HepG2 (cell line): ENCODE data around the gene IL22. TPM values are rescaled to one million over a fixed set of nuclear protein-coding genes. Genes with fewer than 3 reads are reported as not detected.

Experiments
- ATAC-seq: fragments of 200-7000 bp; cut with Tn5 transposase; 3 replicates; pipeline ENCODE4 v1.9.1; 2020; ENCODE audit warnings: mild to moderate bottlenecking, moderate library complexity
- BruUV-seq: library from RNA; stranded (reverse); fragments of 400-500 nt; replicated peaks from 2 replicates; lab custom pipeline; 2021; lab: Mats Ljungman, UMichigan
- CTCF ChIA-PET: fragments of 300-600 bp; formaldehyde crosslinking; extraction: SDS; loops from one replicate; lab custom pipeline; 2021; ENCODE audit warnings: low total read pairs, inconsistent platforms, low intra/inter-chr PET ratio; lab: Yijun Ruan, JAX
- POLR2A ChIA-PET: fragments of 350-600 bp; sonication (Branson Sonifier 250); formaldehyde crosslinking; loops from one replicate; lab custom pipeline; 2020; ENCODE audit warnings: antibody characterized with exemption, inconsistent platforms; lab: Yijun Ruan, JAX
- DNase-seq: peaks from one replicate; pipeline ENCODE4 v3.0.0-alpha.2; 2015; ENCODE audit warnings: low spot score
- FAIRE-seq: peaks from 3 replicates; lab custom pipeline; 2011; peaks lifted over from hg19 to GRCh38; lab: Jason Lieb, UNC
- H2AFZ ChIP-seq: one replicate; pipeline ENCODE4 v1.6.1; 2011; ENCODE audit warnings: low read length, inconsistent platforms
- H3K27ac ChIP-seq: fragments of 300-600 bp; 3 replicates; pipeline ENCODE4 v1.8.0; 2011; ENCODE audit warnings: mixed run types, mild to moderate bottlenecking, mixed read lengths, low read length, inconsistent platforms; ENCODE audit not compliant: insufficient read depth; ENCODE audit errors: extremely low read length
- H3K27me3 ChIP-seq, 2 experiments: fragments of 200-600 bp in 1 of 2; 2 replicates in 1 of 2; 3 replicates in 1 of 2; pipeline versions ENCODE4 v1.6.0 to v1.8.0; 2011; ENCODE audit warnings: low read length in 2 of 2, mild to moderate bottlenecking in 2 of 2, moderate library complexity in 2 of 2, inconsistent platforms in 1 of 2; ENCODE audit not compliant: insufficient read depth in 2 of 2, control insufficient read depth in 1 of 2
- H3K36me3 ChIP-seq, 2 experiments: fragments of 200-600 bp in 1 of 2; replicated peaks in 1 of 2; 2 replicates in 1 of 2; 3 replicates in 1 of 2; pipeline versions ENCODE4 v1.5.1 to v1.8.0; 2011; ENCODE audit warnings: low read length in 2 of 2, inconsistent platforms in 1 of 2; ENCODE audit not compliant: insufficient read depth in 2 of 2, control insufficient read depth in 1 of 2
- H3K4me1 ChIP-seq: 2 replicates; pipeline ENCODE4 v1.5.1; 2012; ENCODE audit warnings: low read length, inconsistent platforms; ENCODE audit not compliant: insufficient read depth
- H3K4me2 ChIP-seq: 2 replicates; pipeline ENCODE4 v1.6.0; 2011; ENCODE audit warnings: low read depth, low read length, inconsistent platforms
- H3K4me3 ChIP-seq, 3 experiments: fragments of 200-600 bp in 1 of 3; sonication (generic), shearing (Covaris generic) in 1 of 3; replicated peaks in 1 of 3; 2 replicates each; pipeline ENCODE4 v1.5.1; 2011 to 2016; ENCODE audit warnings: low read length in 3 of 3, inconsistent platforms in 2 of 3, low read depth in 2 of 3, mild to moderate bottlenecking in 2 of 3, control low read depth in 1 of 3, mixed read lengths in 1 of 3; ENCODE audit not compliant: insufficient read depth in 1 of 3
- H3K79me2 ChIP-seq: one replicate; pipeline ENCODE4 v1.6.1; 2011; ENCODE audit warnings: low read length, inconsistent platforms; ENCODE audit not compliant: insufficient read depth
- H3K9ac ChIP-seq: 2 replicates; pipeline ENCODE4 v1.6.0; 2011; ENCODE audit warnings: mild to moderate bottlenecking, low read depth, low read length, inconsistent platforms; ENCODE audit not compliant: insufficient read depth
- H3K9me3 ChIP-seq: 2 replicates; pipeline ENCODE4 v1.5.1; 2012; ENCODE audit warnings: mild to moderate bottlenecking, low read length
- H4K20me1 ChIP-seq: 2 replicates; pipeline ENCODE4 v1.6.0; 2011; ENCODE audit warnings: inconsistent platforms, mild to moderate bottlenecking, low read length, moderate library complexity; ENCODE audit not compliant: insufficient read depth
- GPN1 ChIP-seq: sonication (generic); formaldehyde crosslinking; IDR thresholded peaks from 2 replicates; pipeline ENCODE4 v1.5.1; 2020; ENCODE audit warnings: missing genetic modification reagents, borderline replicate concordance
- HNRNPK ChIP-seq: fragments of 200-400 bp; formaldehyde crosslinking; IDR thresholded peaks from 2 replicates; pipeline ENCODE4 v1.6.1; 2018; ENCODE audit warnings: low read length, low read depth, moderate library complexity, mild to moderate bottlenecking; ENCODE audit not compliant: poor library complexity, severe bottlenecking
- IKZF5 ChIP-seq: IDR thresholded peaks from 2 replicates; pipeline ENCODE4 v1.6.1; 2018; ENCODE audit warnings: missing genetic modification reagents, mild to moderate bottlenecking, missing compliant biosample characterization
- KLF15 ChIP-seq: sonication (generic); formaldehyde crosslinking; IDR thresholded peaks from 2 replicates; pipeline ENCODE4 v1.8.1; 2023; ENCODE audit warnings: borderline replicate concordance, mild to moderate bottlenecking, inconsistent platforms, missing genetic modification reagents, mixed read lengths
- MZF1 ChIP-seq: sonication (generic); formaldehyde crosslinking; IDR thresholded peaks from 2 replicates; pipeline ENCODE4 v1.8.1; 2023; ENCODE audit warnings: mild to moderate bottlenecking, missing genetic modification reagents, borderline replicate concordance
- PHB2 ChIP-seq: fragments of 450-650 bp; IDR thresholded peaks from 2 replicates; pipeline ENCODE4 v1.6.1; 2018; ENCODE audit not compliant: partially characterized antibody
- SOX6 ChIP-seq, 2 experiments: fragments of 450-650 bp in 1 of 2; sonication (generic) in 1 of 2; formaldehyde crosslinking in 1 of 2; IDR thresholded peaks; 2 replicates each; pipeline versions ENCODE4 v1.4.0 to v1.6.1; 2017 to 2020; ENCODE audit warnings: antibody characterized with exemption in 1 of 2, mild to moderate bottlenecking in 1 of 2, missing genetic modification reagents in 1 of 2
- SRSF9 ChIP-seq: fragments of 200-400 bp; formaldehyde crosslinking; IDR thresholded peaks from 2 replicates; pipeline ENCODE4 v1.6.1; 2018; ENCODE audit warnings: borderline replicate concordance, mild to moderate bottlenecking, low read depth, low read length; ENCODE audit not compliant: insufficient read depth, poor library complexity, severe bottlenecking
- ZBTB38 ChIP-seq: sonication (generic); formaldehyde crosslinking; IDR thresholded peaks from 2 replicates; pipeline ENCODE4 v1.5.1; 2020; ENCODE audit warnings: mild to moderate bottlenecking, missing genetic modification reagents
- ZFP91 ChIP-seq: sonication (generic); formaldehyde crosslinking; IDR thresholded peaks from 2 replicates; pipeline ENCODE4 v1.9.0; 2022; ENCODE audit warnings: missing genetic modification reagents, mild to moderate bottlenecking, borderline replicate concordance
- ZNF121 ChIP-seq: sonication (generic); formaldehyde crosslinking; IDR thresholded peaks from 2 replicates; pipeline ENCODE4 v1.5.0; 2020; ENCODE audit warnings: mild to moderate bottlenecking, missing genetic modification reagents
- ZNF724P ChIP-seq: sonication (generic); formaldehyde crosslinking; IDR thresholded peaks from 2 replicates; pipeline ENCODE4 v1.8.0; 2022; ENCODE audit warnings: missing genetic modification reagents, borderline replicate concordance
- ZNF790 ChIP-seq: sonication (generic); formaldehyde crosslinking; IDR thresholded peaks from 2 replicates; pipeline ENCODE4 v1.8.0; 2022; ENCODE audit warnings: missing genetic modification reagents, mild to moderate bottlenecking, borderline replicate concordance
- ZNF850 ChIP-seq: sonication (generic); formaldehyde crosslinking; conservative IDR thresholded peaks from 2 replicates; pipeline ENCODE4 v1.9.0; 2021; ENCODE audit warnings: mild to moderate bottlenecking, missing genetic modification reagents
- WGBS: methylation state at CpG from one replicate; pipeline ENCODE4 v1.1.6; 2017; ENCODE audit warnings: low lambda C conversion rate; 5-methylcytosine and 5-hydroxymethylcytosine counted together
- in situ Hi-C: cut with HindIII; loops from 2 replicates; pipeline ENCODE4 v1.10.0; 2017; ENCODE audit warnings: low pct_unique_long_range_greater_than_20kb; ENCODE audit not compliant: extremely low pct_ligation_motif_present
- intact Hi-C: fragments of 100-400 bp; cut with micrococcal nuclease; formaldehyde crosslinking; loops from one replicate; pipeline ENCODE4 v1.10.0; 2022; ENCODE audit not compliant: unreplicated experiment
- polyA plus RNA-seq, 8 experiments: library from polyadenylated mRNA; depleted of rRNA in 3 of 8; stranded (reverse) in 7 of 8; unstranded in 1 of 8; fragments of >200 nt; fragmentation: Illumina TruSeq in 4 of 8; extraction: Trizol in 4 of 8; gene quantifications; 2 replicates each; pipeline versions ENCODE4 v1.2.1 to v1.2.3, GENCODE V29; 2011 to 2016; ENCODE audit warnings: low read depth in 4 of 8, missing spikeins in 1 of 8, mixed read lengths in 1 of 8; ENCODE audit not compliant: insufficient read depth in 1 of 8
- total RNA-seq, 5 experiments: library from RNA; depleted of rRNA; stranded (reverse); fragments of >200 nt; fragmentation: Illumina TruSeq; extraction: Trizol; gene quantifications; 2 replicates each; pipeline ENCODE4 v1.2.3, GENCODE V29; 2016; ENCODE audit warnings: low read depth in 1 of 5

Gene IL22
- total and polyA plus RNA-seq, 2 of the 13 experiments (the other 11 are each of a cell fraction or from before 2014, with no cell fraction given), result not detected

- Histone ChIP-seq H3K9me3 (no peaks in the 10 kb centered on the region), H3K79me2 (no peaks in the 10 kb centered on the region), H3K4me3 (no peak within 1 kb of the TSS), H3K4me1 (no peaks in the 10 kb centered on the region), H2AFZ (no peak within 1 kb of the TSS), H3K36me3 (no peaks in the 10 kb centered on the region), H3K27me3 (peaks cover 0 to 6% of the 10 kb centered on the region in 2 experiments; a peak in 1 of 5 replicates), H4K20me1 (no peaks in the 10 kb centered on the region), H3K4me2 (no peak within 1 kb of the TSS), H3K27ac (no peak within 1 kb of the TSS), H3K9ac (no peak within 1 kb of the TSS)
- FAIRE-seq, result no peak
- no peak for DNase-seq
- intact Hi-C loops, result no loop called here
- CTCF ChIA-PET, result no interaction called here
- POLR2A ChIA-PET, result no interaction called here
- WGBS, result 11% methylated on average over 8 of the region's 8 CpGs
- in situ Hi-C loops, result no loop called here
- ATAC-seq, result no peak
- no peak for TF ChIP-seq ZNF850 (CRISPR knock-in tag)
- no peak for TF ChIP-seq ZBTB38 (CRISPR knock-in tag)
- TF ChIP-seq ZFP91, result no peak
- no peak for TF ChIP-seq ZNF724P (CRISPR knock-in tag)
- TF ChIP-seq MZF1, result no peak
- no peak for TF ChIP-seq PHB2
- no peak for TF ChIP-seq SOX6 (IDR thresholded peaks at IDR 0.05)
- no peak for TF ChIP-seq SOX6 (CRISPR knock-in tag; IDR thresholded peaks at IDR 0.05)
- TF ChIP-seq HNRNPK, result no peak
- TF ChIP-seq ZNF121 (CRISPR knock-in tag), result no peak
- no peak for TF ChIP-seq GPN1 (CRISPR knock-in tag)
- TF ChIP-seq ZNF790 (CRISPR knock-in tag), result no peak
- no peak for TF ChIP-seq IKZF5 (CRISPR knock-in tag)
- no peak for TF ChIP-seq KLF15 (CRISPR knock-in tag)
- no peak for TF ChIP-seq SRSF9
- BruUV-seq, result no TSS peak
These were observed 27.6 kb downstream of the IL22 start, which contains the start of gene IL26 for GRCh38 chr12:68225576-68226476. IL26 (minus strand) TSS chr12:68225810; CDS start chr12:68225756, 54 bp downstream.
